Sigmoid colon (tissue), 4 donors: ENCODE data around the gene GAPVD1.

Experiments used
- POLR2AphosphoS5 ChIP-seq, 4 donors: sonication (generic); formaldehyde crosslinking; IDR thresholded peaks; one replicate each; pipeline ENCODE4 v1.6.1; 2017; ENCODE audit warnings: antibody characterized with exemption in 4 of 4
- TF ChIP-seq, protein P1 (sequence below), 4 experiments: fragments of 450-650 bp in 3 of 4; fragments of 200-600 bp in 1 of 4; IDR thresholded peaks; one replicate each; pipeline ENCODE4 v1.5.1; 2016 to 2019; ENCODE audit warnings: antibody characterized with exemption in 4 of 4, mild to moderate bottlenecking in 3 of 4, moderate library complexity in 2 of 4

DNA sequence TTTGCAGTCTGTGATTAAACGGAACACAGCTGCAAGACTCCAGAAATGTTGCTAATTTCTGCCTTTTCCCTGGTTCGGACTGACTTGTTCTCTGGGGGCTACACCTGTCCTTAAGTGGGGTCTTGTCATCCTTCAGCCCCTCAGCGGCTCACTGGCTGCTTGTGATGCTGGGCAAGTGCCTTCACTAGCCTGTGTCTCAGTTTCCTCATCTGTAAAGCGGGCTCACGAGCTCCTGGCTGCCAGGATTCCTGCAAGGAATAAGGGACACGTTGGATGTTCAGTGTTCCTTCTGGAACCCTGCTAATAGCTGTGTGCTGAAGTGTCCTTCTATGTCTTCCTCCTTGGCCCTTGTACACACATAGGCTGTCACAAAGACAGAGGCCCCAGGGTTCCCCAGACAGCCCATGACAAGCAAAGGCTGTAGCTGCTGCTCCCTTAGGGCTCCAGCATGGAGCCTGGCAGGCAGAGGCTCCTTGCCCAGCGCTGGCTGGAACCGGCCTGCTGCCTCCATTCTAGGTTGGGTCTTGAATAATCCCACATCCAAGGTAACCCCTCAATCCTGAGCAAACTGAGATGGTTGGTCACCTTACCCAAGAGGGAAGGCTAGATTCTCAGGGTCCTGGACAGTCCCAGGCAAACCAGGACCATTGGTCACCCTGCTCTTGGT is 116.1 kb downstream of the GAPVD1 start:
- TF ChIP-seq, protein P1, sequence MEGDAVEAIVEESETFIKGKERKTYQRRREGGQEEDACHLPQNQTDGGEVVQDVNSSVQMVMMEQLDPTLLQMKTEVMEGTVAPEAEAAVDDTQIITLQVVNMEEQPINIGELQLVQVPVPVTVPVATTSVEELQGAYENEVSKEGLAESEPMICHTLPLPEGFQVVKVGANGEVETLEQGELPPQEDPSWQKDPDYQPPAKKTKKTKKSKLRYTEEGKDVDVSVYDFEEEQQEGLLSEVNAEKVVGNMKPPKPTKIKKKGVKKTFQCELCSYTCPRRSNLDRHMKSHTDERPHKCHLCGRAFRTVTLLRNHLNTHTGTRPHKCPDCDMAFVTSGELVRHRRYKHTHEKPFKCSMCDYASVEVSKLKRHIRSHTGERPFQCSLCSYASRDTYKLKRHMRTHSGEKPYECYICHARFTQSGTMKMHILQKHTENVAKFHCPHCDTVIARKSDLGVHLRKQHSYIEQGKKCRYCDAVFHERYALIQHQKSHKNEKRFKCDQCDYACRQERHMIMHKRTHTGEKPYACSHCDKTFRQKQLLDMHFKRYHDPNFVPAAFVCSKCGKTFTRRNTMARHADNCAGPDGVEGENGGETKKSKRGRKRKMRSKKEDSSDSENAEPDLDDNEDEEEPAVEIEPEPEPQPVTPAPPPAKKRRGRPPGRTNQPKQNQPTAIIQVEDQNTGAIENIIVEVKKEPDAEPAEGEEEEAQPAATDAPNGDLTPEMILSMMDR (IDR thresholded peaks at IDR 0.05): no peak
- TF ChIP-seq POLR2AphosphoS5 (IDR thresholded peaks at IDR 0.05): no peak
